GM10266 (cell line): Measurements from ENCODE around the gene BATF3.

Experiments
- DNase-seq: peaks from one replicate; pipeline ENCODE4 v3.0.0; 2012; ENCODE audit errors: extremely low spot score
- CTCF ChIP-seq: IDR thresholded peaks from 2 replicates; pipeline ENCODE4 v1.5.1; 2012; ENCODE audit warnings: mild to moderate bottlenecking, low read depth; ENCODE audit not compliant: control insufficient read depth, insufficient read depth; ENCODE audit errors: missing control alignments

The BATF3 gene

GRCh38 chr1:212696721-212697331, 2.8 kb downstream of the BATF3 start:
- no peak for DNase-seq
- TF ChIP-seq CTCF: no peak

GRCh38 chr1:212692774-212693644, 6.6 kb downstream of the BATF3 start:
- no peak for TF ChIP-seq CTCF
- no peak for DNase-seq

- no peak for TF ChIP-seq CTCF
- no peak for DNase-seq
Measured at GRCh38 chr1:212691561-212692071, 8.0 kb downstream of the BATF3 start.

GRCh38 chr1:212690816-212691403, 8.7 kb downstream of the BATF3 start:
- DNase-seq: no peak
- TF ChIP-seq CTCF: no peak

GRCh38 chr1:212689758-212690529, 9.7 kb downstream of the BATF3 start:
- no peak for DNase-seq
- TF ChIP-seq CTCF: no peak

- DNase-seq: no peak
- TF ChIP-seq CTCF: no peak
Measured at GRCh38 chr1:212689196-212689725, 10.4 kb downstream of the BATF3 start.
